GM23338 (cell line): ENCODE results near the gene NFIA. TPM values are rescaled to one million over a fixed set of nuclear protein-coding genes. Genes with fewer than 3 reads are reported as not detected.

Experiments
- ATAC-seq: fragments of 200-7000 bp; cut with Tn5 transposase; 3 replicates; pipeline ENCODE4 v1.9.1; 2020
- DNase-seq: peaks from one replicate; pipeline ENCODE4 v3.0.0-alpha.2; 2015; ENCODE audit warnings: low spot score
- H2AFZ ChIP-seq: fragments of 200-600 bp; sonication (generic); 2 replicates; pipeline ENCODE4 v1.8.0; 2016; ENCODE audit warnings: antibody characterized with exemption, mild to moderate bottlenecking, moderate library complexity
- H3F3A ChIP-seq: fragments of 200-600 bp; sonication (generic); replicated peaks from 2 replicates; pipeline ENCODE4 v1.8.0; 2017; ENCODE audit warnings: antibody characterized with exemption, mixed run types, low read depth
- H3K27ac ChIP-seq: fragments of 200-600 bp; sonication (generic); 2 replicates; pipeline ENCODE4 v1.6.1; 2016; ENCODE audit warnings: low read depth
- H3K27me3 ChIP-seq: fragments of 200-600 bp; sonication (generic); 2 replicates; pipeline ENCODE4 v1.8.0; 2016; ENCODE audit warnings: mild to moderate bottlenecking, mixed run types, moderate library complexity; ENCODE audit not compliant: insufficient read depth
- H3K36me3 ChIP-seq: fragments of 200-600 bp; sonication (generic); 2 replicates; pipeline ENCODE4 v1.8.0; 2016; ENCODE audit warnings: mild to moderate bottlenecking; ENCODE audit not compliant: insufficient read depth
- H3K4me1 ChIP-seq: fragments of 200-600 bp; sonication (generic); 2 replicates; pipeline ENCODE4 v1.8.0; 2016; ENCODE audit warnings: mild to moderate bottlenecking, moderate library complexity; ENCODE audit not compliant: insufficient read depth
- H3K4me2 ChIP-seq: fragments of 200-600 bp; sonication (generic); 2 replicates; pipeline ENCODE4 v1.7.1; 2017; ENCODE audit warnings: mixed run types
- H3K4me3 ChIP-seq: fragments of 200-600 bp; sonication (generic); 2 replicates; pipeline ENCODE4 v1.6.1; 2016; ENCODE audit warnings: mixed run types
- H3K79me2 ChIP-seq: fragments of 200-600 bp; sonication (generic); replicated peaks from 2 replicates; pipeline ENCODE4 v1.8.0; 2017; ENCODE audit warnings: mild to moderate bottlenecking; ENCODE audit not compliant: insufficient read depth
- H3K9me2 ChIP-seq: fragments of 200-600 bp; sonication (generic); 2 replicates; pipeline ENCODE4 v1.8.0; 2017; ENCODE audit not compliant: insufficient read depth
- H4K20me1 ChIP-seq: fragments of 200-600 bp; sonication (generic); replicated peaks from 2 replicates; pipeline ENCODE4 v1.8.0; 2017; ENCODE audit warnings: mild to moderate bottlenecking; ENCODE audit not compliant: insufficient read depth
- H3K27ac Mint-ChIP-seq: 2 replicates; pipeline ENCODE4 v1.8.0; 2020; ENCODE audit warnings: inconsistent platforms, mild to moderate bottlenecking, moderate library complexity, mixed read lengths
- H3K27me3 Mint-ChIP-seq: 3 replicates; pipeline ENCODE4 v1.8.0; 2022; ENCODE audit warnings: low read depth, mild to moderate bottlenecking, moderate library complexity, mixed read lengths, inconsistent platforms; ENCODE audit not compliant: insufficient read depth, poor library complexity
- H3K36me3 Mint-ChIP-seq: 3 replicates; pipeline ENCODE4 v1.8.0; 2021; ENCODE audit warnings: low read depth, mild to moderate bottlenecking, inconsistent platforms, moderate library complexity, mixed read lengths
- H3K4me1 Mint-ChIP-seq: 3 replicates; pipeline ENCODE4 v1.8.0; 2020; ENCODE audit warnings: mild to moderate bottlenecking, inconsistent platforms, mixed read lengths
- H3K4me3 Mint-ChIP-seq: 3 replicates; pipeline ENCODE4 v1.8.0; 2021; ENCODE audit warnings: moderate library complexity, mild to moderate bottlenecking, inconsistent platforms, mixed read lengths
- H3K9me3 Mint-ChIP-seq: 3 replicates; pipeline ENCODE4 v1.8.0; 2020; ENCODE audit warnings: moderate library complexity, mild to moderate bottlenecking, inconsistent platforms, mixed read lengths
- EZH2 ChIP-seq: fragments of 200-600 bp; sonication (generic); IDR thresholded peaks from one replicate; pipeline ENCODE4 v1.8.0; 2017; ENCODE audit warnings: antibody characterized with exemption, mild to moderate bottlenecking, low read depth; ENCODE audit not compliant: unreplicated experiment
- EZH2phosphoT487 ChIP-seq: fragments of 200-600 bp; sonication (generic); IDR thresholded peaks from one replicate; pipeline ENCODE4 v1.8.1; 2018; ENCODE audit warnings: antibody characterized with exemption; ENCODE audit not compliant: unreplicated experiment
- JUNB ChIP-seq: IDR thresholded peaks from one replicate; pipeline ENCODE4 v1.6.1; 2016; ENCODE audit warnings: antibody characterized with exemption; ENCODE audit not compliant: unreplicated experiment
- NANOG ChIP-seq: IDR thresholded peaks from 2 replicates; pipeline ENCODE4 v1.6.1; 2016; ENCODE audit warnings: antibody characterized with exemption, borderline replicate concordance
- POLR2AphosphoS5 ChIP-seq: IDR thresholded peaks from 2 replicates; pipeline ENCODE4 v1.6.1; 2016; ENCODE audit warnings: antibody characterized with exemption, low read depth
- STAT1 ChIP-seq: IDR thresholded peaks from one replicate; pipeline ENCODE4 v1.6.1; 2016; ENCODE audit warnings: antibody characterized with exemption; ENCODE audit not compliant: unreplicated experiment
- ZNF114 ChIP-seq: fragments of 250-450 bp; sonication (Bioruptor Pico); IDR thresholded peaks from 2 replicates; pipeline ENCODE4 v1.5.0; 2020; ENCODE audit warnings: mild to moderate bottlenecking, moderate library complexity
- polyA plus RNA-seq: library from polyadenylated mRNA; unstranded; fragments of >200 nt; fragmentation: Nextera tagmentation; extraction: Ambion mirVana; gene quantifications from 2 replicates; pipeline ENCODE4 v1.2.1, GENCODE V29; 2016
- total RNA-seq: library from RNA; depleted of rRNA; stranded (reverse); fragments of >200 nt; shearing (Covaris generic); gene quantifications from 2 replicates; pipeline ENCODE4 v1.2.3, GENCODE V29; 2014
- TF ChIP-seq, protein P1 (sequence below): fragments of 250-450 bp; sonication (Bioruptor Pico); IDR thresholded peaks from 2 replicates; pipeline ENCODE4 v1.5.0; 2020; ENCODE audit warnings: mild to moderate bottlenecking, moderate library complexity

The NFIA gene
- total and polyA plus RNA-seq, 2 experiments from 2014 or later = 0.97 to 2.3 TPM

DNA sequence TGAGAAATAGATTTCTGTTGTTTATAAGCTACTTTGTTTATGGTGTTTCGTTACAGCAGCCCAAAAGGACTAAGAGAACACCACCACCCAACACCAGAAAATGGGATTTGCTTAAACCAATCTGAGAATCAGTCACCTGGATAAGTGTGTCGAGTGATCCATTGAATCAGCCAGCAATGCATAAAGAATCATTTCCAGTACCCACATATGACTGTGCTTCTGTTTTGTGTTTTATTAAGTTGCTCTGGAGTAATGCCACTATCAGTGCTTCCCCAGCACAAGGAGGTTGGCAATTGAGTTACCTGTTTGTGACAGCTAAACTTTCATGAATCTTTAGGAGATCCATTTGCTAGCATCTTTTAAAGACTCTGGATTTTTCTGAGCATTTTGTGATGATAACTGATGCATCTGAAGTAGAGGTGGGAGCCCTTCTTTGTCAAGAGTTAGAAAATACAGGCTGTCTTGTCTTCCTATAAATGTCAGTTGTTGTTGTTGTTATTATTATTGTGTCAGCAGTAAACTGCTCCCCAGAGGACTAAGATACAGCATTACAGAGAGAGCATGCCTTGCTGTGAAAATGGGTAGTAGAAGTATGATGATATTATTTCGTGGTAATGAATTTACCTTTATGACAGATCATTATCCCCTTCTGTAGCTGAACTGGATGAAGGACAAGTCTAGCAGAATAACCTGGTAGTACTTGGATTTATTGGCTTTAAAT is 225.2 kb downstream of the NFIA start (continued):
- TF ChIP-seq, protein P1, sequence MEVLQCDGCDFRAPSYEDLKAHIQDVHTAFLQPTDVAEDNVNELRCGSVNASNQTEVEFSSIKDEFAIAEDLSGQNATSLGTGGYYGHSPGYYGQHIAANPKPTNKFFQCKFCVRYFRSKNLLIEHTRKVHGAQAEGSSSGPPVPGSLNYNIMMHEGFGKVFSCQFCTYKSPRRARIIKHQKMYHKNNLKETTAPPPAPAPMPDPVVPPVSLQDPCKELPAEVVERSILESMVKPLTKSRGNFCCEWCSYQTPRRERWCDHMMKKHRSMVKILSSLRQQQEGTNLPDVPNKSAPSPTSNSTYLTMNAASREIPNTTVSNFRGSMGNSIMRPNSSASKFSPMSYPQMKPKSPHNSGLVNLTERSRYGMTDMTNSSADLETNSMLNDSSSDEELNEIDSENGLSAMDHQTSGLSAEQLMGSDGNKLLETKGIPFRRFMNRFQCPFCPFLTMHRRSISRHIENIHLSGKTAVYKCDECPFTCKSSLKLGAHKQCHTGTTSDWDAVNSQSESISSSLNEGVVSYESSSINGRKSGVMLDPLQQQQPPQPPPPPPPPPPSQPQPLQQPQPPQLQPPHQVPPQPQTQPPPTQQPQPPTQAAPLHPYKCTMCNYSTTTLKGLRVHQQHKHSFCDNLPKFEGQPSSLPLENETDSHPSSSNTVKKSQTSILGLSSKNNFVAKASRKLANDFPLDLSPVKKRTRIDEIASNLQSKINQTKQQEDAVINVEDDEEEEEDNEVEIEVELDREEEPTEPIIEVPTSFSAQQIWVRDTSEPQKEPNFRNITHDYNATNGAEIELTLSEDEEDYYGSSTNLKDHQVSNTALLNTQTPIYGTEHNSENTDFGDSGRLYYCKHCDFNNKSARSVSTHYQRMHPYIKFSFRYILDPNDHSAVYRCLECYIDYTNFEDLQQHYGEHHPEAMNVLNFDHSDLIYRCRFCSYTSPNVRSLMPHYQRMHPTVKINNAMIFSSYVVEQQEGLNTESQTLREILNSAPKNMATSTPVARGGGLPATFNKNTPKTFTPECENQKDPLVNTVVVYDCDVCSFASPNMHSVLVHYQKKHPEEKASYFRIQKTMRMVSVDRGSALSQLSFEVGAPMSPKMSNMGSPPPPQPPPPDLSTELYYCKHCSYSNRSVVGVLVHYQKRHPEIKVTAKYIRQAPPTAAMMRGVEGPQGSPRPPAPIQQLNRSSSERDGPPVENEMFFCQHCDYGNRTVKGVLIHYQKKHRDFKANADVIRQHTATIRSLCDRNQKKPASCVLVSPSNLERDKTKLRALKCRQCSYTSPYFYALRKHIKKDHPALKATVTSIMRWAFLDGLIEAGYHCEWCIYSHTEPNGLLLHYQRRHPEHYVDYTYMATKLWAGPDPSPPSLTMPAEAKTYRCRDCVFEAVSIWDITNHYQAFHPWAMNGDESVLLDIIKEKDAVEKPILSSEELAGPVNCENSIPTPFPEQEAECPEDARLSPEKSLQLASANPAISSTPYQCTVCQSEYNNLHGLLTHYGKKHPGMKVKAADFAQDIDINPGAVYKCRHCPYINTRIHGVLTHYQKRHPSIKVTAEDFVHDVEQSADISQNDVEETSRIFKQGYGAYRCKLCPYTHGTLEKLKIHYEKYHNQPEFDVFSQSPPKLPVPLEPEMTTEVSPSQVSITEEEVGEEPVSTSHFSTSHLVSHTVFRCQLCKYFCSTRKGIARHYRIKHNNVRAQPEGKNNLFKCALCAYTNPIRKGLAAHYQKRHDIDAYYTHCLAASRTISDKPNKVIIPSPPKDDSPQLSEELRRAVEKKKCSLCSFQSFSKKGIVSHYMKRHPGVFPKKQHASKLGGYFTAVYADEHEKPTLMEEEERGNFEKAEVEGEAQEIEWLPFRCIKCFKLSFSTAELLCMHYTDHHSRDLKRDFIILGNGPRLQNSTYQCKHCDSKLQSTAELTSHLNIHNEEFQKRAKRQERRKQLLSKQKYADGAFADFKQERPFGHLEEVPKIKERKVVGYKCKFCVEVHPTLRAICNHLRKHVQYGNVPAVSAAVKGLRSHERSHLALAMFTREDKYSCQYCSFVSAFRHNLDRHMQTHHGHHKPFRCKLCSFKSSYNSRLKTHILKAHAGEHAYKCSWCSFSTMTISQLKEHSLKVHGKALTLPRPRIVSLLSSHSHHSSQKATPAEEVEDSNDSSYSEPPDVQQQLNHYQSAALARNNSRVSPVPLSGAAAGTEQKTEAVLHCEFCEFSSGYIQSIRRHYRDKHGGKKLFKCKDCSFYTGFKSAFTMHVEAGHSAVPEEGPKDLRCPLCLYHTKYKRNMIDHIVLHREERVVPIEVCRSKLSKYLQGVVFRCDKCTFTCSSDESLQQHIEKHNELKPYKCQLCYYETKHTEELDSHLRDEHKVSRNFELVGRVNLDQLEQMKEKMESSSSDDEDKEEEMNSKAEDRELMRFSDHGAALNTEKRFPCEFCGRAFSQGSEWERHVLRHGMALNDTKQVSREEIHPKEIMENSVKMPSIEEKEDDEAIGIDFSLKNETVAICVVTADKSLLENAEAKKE (CRISPR knock-in tag) = no peak
- TF ChIP-seq NANOG (no peak), EZH2phosphoT487 (no peak)

DNA sequence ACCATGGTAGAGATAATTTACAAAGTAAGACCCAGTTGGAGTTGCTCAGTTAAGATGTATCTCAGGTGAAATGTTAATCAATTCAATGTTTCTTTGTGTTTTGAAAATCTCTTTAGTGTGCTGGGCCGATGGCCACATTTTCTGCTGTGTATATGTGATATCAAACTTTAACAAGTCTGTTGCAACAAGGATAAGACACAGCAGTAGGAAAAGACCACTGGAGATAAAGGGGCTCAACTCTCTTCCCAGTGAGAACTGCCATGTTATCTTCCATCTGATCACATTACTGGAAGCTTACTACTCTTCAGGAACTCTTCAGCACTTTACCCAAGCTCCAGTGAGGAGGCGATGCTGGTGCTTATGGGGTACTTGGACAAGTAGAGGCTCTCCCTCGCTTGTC is 227.7 kb downstream of the NFIA start:
- Mint-ChIP-seq H3K27ac (no peak overlapping the region), H3K27me3 (peaks cover 2% of the 10 kb centered on the region), H3K4me1 (peaks cover 3% of the 10 kb centered on the region; the same call in 2 of the 3 replicates), H3K9me3 (no peaks in the 10 kb centered on the region), H3K36me3 (peaks cover 5% of the 10 kb centered on the region; the same call in 1 of the 3 replicates), H3K4me3 (no peak overlapping the region)
- Histone ChIP-seq H3K27me3 (no peaks in the 10 kb centered on the region), H2AFZ (no peak overlapping the region), H4K20me1 (no peaks in the 10 kb centered on the region), H3K4me1 (no peaks in the 10 kb centered on the region), H3F3A (no peaks in the 10 kb centered on the region), H3K79me2 (no peaks in the 10 kb centered on the region), H3K36me3 (no peaks in the 10 kb centered on the region), H3K27ac (no peak overlapping the region), H3K4me3 (no peak overlapping the region), H3K9me2 (no peaks in the 10 kb centered on the region), H3K4me2 (no peak overlapping the region)
- DNase-seq (no peak), ATAC-seq (no peak)
- TF ChIP-seq, protein P1 (CRISPR knock-in tag) = no peak
- TF ChIP-seq POLR2AphosphoS5 (no peak), JUNB (no peak), STAT1 (no peak), EZH2 (no peak), ZNF114 (CRISPR knock-in tag) (no peak)
